ENCODE results near the gene ZNF729.
"Not testable (repeated sequence)": the region's sequence is repeated elsewhere in the genome, so short reads cannot be mapped to it uniquely, and the experiment has no call there.

The ZNF729 gene

GRCh38 chr19:22286151-22286810 is at the start of gene ZNF729:
ZNF729 (plus strand) TSS chr19:22286441; CDS start chr19:22286526, 85 bp downstream.
- no peak for DNase-seq

DNA sequence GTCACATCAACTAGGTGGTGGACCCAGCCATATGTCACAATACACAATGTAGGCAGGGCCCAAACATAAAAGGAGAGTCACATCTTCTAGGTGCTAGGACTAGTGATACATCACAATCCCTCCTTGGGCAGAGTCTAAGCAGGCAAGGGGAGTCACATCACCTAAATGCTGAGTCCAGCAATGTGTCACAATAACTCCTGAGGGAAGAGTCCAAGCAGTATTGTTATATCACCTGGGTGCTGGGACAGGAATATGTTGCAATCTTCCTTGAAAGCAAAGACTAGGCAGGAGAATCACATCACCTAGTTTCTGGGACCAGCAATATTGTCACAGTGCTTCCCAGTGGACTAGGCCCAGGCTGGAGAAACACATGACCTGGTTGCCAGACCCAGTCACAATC is 29.4 kb upstream of the ZNF729 start:
- no peak for DNase-seq

GRCh38 chr19:22257381-22257780 is 28.9 kb upstream of the ZNF729 start:
- DNase-seq: no peak

DNA sequence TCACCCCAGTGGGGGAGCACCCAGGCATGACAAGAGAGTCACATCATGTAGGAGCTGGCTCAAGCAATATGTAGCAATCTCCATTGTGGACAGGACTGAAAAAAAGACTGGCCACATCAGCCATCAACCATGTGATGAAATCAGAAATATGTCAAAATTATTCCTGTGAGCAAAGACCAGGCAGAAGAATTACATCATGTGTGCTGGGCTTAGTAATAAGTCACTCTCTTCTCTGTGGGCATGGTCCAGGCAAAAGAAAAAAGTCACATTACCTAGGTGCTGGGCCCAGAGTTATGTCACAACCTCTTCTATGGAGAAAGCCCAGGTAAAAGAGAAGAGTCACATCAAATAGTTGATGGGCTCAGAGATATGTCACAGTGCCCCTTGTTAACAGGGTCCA is 28.3 kb upstream of the ZNF729 start:
- DNase-seq: no peak

- no peak for DNase-seq
Measured at GRCh38 chr19:22260499-22260898, 25.7 kb upstream of the ZNF729 start.

DNA sequence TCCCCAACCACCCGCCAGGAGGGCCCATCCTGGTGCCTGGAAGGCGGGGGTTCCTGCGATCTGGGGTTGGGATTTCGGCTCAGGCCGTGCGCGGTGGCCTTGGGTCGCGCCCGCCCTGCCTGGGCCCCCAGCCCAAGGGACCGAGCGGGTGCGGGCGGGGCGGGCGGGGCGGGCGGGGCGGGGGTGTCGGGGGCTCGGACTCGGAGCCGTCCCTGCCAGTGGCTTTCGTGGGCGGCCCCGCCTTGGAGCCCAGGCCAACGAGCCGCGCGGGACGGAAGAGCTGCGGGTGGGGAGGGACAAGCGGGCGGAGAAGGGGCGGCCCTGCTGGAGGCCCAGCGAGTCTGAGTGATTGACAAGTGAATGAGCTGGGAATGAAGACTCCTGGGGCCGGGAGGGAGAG is 24.6 kb upstream of the ZNF729 start:
- DNase-seq: no peak

DNA sequence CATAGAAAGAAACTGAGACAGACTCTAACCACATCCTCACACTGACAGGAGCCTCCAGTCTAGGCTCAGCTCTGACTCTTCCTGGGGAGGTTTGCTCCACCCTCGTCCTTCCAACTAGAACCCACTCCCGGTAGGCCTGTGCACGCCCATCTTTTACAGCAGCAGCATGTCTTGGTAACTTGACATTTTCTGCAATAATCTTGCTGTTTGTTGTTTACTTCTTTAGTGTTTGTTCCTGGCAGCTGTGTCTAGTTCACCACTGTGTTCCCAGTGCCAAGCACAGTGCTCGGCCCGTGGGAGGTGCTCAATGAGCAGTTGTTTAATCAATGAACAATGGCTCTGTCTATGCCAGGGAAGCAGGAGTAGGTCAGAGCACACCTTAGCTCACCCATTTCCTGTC is 23.1 kb upstream of the ZNF729 start:
- no peak for DNase-seq

DNA sequence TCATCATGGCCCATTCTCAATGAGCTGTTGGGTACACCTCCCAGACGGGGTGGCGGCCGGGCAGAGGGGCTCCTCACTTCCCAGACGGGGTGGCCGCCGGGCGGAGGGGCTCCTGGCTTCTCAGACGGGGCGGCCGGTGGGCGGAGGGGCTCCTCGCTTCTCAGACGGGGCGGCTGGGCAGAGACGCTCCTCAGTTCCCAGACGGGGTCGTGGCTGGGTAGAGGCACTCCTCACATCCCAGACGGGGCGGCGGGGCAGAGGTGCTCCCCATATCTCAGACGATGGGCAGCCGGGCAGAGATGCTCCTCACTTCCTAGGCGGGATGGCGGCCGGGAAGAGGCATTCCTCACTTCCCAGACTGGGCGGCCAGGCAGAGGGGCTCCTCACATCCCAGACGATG is 35.3 kb downstream of the ZNF729 start:
- DNase-seq: not testable (repeated sequence)

- no peak for DNase-seq
Measured at GRCh38 chr19:22326219-22326618, 40.0 kb downstream of the ZNF729 start.

DNA sequence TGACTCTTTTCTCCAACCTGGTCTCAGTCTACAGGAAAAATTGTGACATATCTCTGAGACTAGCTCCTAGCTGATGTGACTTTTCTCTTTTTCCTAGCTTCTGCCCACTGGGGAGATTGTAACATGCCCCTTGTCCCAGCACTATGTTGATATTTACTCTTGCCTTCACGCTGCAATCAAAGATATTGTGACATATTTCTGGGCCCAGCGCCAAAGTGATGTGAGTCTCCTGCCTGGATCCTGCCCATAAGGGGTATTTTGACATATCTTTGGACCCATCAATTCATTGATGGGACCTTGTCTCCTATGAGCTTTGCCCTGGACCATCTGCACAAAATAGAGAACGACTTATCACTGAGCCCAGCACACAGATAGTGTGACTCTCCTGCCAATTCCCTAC is 41.1 kb downstream of the ZNF729 start:
- no peak for DNase-seq

DNA sequence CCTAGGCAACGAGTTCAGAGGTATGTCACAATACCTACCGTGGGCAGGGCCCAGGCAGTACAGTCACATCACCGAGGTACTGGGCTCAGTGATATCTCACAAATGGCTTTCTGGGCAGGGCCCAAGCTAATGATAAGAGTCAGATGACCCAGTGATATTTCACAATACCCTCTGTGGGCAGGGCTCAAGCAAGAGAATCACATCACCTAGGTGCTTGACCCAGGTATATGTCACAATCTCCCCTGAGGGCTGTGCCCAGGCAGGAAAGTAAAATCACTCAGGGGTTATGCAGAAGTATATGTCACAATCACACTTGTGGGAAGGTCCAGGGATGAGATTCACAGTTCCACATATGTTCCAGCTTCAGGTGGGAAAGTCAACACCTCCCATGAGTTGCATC is 45.3 kb downstream of the ZNF729 start:
- DNase-seq: no peak

GRCh38 chr19:22332924-22333323 is 46.7 kb downstream of the ZNF729 start:
- DNase-seq: no peak

DNA sequence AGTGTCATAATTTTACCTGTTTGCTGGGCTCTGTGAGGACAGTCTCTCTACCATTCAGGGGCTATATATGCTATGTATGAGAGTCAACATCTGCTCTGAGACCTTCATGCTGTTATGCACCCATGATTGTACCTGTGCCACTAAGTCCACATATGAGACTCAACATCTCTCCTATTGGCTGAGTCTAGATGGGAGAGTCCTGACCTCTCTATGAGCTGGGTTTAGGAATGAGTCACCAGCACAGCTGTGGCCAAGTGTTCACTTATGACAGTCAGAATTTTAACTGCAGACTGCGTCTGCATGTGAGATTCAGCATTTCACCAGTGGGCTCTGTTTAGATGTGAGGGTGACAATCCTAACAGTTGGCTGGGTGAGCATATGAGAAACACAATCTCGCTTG is 49.5 kb downstream of the ZNF729 start:
- DNase-seq: no peak

GRCh38 chr19:22354665-22355064 is 68.4 kb downstream of the ZNF729 start:
- no peak for DNase-seq
